Pons (tissue), 1 donor: ENCODE data around the gene TMEM255B.

Experiments used
- DNase-seq: peaks from one replicate; pipeline ENCODE4 v3.0.0-alpha.2; 2016; ENCODE audit warnings: low spot score

Gene TMEM255B

GRCh38 chr13:113849546-113849945, 90.5 kb downstream of the TMEM255B start:
- no peak for DNase-seq

- DNase-seq = no peak
These were observed 91.1 kb downstream of the TMEM255B start for GRCh38 chr13:113849981-113850721.

- DNase-seq = no peak
These were observed 91.9 kb downstream of the TMEM255B start for GRCh38 chr13:113850722-113851479.

- no peak for DNase-seq
These were observed 92.4 kb downstream of the TMEM255B start for GRCh38 chr13:113851480-113851803.

GRCh38 chr13:113851826-113852535, 93.0 kb downstream of the TMEM255B start:
- no peak for DNase-seq

GRCh38 chr13:113852536-113853517, 93.8 kb downstream of the TMEM255B start:
- DNase-seq = no peak

- DNase-seq = peak; percentile 9
These were observed 94.7 kb downstream of the TMEM255B start for GRCh38 chr13:113853518-113854237.

GRCh38 chr13:113854238-113855011, 95.4 kb downstream of the TMEM255B start:
- DNase-seq = peak; percentile 66

- DNase-seq = peak; percentile 22
These were observed 96.2 kb downstream of the TMEM255B start for GRCh38 chr13:113855012-113855921.

GRCh38 chr13:113855931-113856715, 97.1 kb downstream of the TMEM255B start:
- no peak for DNase-seq

- no peak for DNase-seq
These were observed 97.7 kb downstream of the TMEM255B start for GRCh38 chr13:113856716-113857065.

- DNase-seq = peak; percentile 45
These were observed 98.6 kb downstream of the TMEM255B start for GRCh38 chr13:113857531-113858195.

- DNase-seq = no peak
These were observed 100.5 kb downstream of the TMEM255B start for GRCh38 chr13:113859311-113860050.

- no peak for DNase-seq
These were observed 101.1 kb downstream of the TMEM255B start for GRCh38 chr13:113860051-113860664.

GRCh38 chr13:113860665-113861432, 101.8 kb downstream of the TMEM255B start:
- no peak for DNase-seq
